ENCODE data around the gene HRH2.

GRCh38 chr5:175746851-175747250 is 89.0 kb downstream of the HRH2 start:
- no peak for TF ChIP-seq CTCF (conservative IDR thresholded peaks at IDR 0.05)
- no peak for TF ChIP-seq EZH2 (IDR thresholded peaks at IDR 0.05; ENCODE audit: low read depth)

All from PC-9 (cell line).